ENCODE results near the gene GPR55.
A peak's percentile ranks its signal among the peaks of the same experiment; 100 is the strongest.

GPR55 gene

DNA sequence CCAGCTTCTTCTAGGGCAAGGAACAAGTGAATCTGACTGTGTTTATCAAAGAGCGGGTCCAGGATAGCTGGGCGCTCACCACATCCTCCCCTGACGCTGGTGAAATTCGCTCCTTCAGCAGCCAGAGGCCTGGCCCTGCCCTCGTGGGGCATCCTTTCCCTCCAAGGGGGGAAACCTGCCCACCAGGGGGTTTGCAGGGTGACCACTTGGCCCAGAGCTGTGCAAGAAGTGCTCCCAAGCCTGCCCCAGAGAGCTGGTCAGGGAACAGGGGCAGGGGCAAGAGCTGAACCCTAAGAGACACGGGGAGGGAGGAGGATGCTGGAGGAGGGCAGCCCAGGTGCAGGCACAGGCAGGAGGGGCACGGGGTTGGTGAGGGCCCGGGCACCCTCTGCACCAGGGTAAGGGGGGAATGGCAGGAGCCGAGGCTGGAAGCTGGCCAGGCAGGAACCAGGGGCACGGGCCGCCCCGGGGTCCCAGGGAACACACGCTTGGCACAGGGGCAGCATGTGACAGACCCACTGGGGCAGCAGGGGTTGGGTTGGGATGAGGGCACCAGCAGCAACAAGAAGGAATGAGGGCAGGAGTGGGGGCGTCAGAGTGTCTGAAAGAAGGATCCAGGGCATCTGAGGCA is 2.8 kb upstream of the GPR55 start:
- no peak for DNase-seq (ENCODE audit: low read depth)
- no peak for TF ChIP-seq CTCF (conservative IDR thresholded peaks at IDR 0.05; ENCODE audit: low read depth, low read length)
- H3K4me3 ChIP-seq (ENCODE audit: low read depth, low read length): no peak overlapping the region

DNA sequence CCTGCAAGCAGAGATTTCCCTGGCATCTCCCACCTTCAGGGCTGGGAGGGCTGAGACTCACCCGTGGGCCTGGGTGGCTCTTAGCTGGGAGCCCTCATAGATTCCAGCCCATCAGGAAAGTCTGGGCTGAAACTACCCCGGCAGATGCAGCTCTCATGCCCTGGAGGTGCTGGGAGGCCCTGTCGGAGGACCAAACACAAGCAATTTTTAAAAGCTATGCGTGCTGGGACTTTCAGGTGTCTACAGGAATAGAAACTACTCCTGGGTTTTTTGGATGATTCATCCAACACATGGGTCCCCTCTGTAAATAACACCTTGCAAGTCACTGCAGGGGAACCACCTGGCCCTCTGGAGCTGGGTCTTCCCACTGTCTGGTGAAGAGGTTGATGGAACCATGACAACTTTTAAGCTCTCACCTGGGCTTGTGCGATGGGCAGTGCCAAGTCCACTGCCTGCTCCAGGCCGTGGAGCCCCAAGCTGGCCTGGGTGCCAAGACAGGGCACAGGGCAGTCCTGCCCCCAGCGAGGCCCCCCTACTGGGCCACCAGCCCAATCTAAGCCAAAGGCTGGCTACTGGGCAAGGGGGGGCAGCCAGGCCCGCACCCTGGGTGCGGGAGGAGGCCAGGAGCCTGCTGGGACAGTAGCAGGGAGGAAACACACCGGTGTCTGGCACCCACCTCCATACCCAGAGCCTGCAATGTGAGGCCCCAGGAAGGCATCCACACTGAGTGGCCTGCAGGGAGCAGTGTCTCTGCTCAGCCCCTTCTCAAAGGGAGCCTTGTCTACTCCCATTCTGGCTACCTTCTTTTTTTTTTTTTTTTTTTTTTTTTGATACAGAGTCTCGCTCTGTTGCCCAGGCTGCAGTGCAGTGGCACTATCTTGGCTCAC is 1.1 kb upstream of the GPR55 start:
- H3K4me3 ChIP-seq (ENCODE audit: low read depth, low read length): no peak overlapping the region
- peak; percentile 40 for TF ChIP-seq CTCF (conservative IDR thresholded peaks at IDR 0.05; ENCODE audit: low read depth, low read length)
- DNase-seq (ENCODE audit: low read depth): peak; percentile 13

- no peak for TF ChIP-seq CTCF (conservative IDR thresholded peaks at IDR 0.05; ENCODE audit: low read depth, low read length)
- DNase-seq (ENCODE audit: low read depth): no peak
- H3K4me3 ChIP-seq (ENCODE audit: low read depth, low read length): no peak overlapping the region
Observed at GRCh38 chr2:230925443-230925878, 419 bp upstream of the GPR55 start.

DNA sequence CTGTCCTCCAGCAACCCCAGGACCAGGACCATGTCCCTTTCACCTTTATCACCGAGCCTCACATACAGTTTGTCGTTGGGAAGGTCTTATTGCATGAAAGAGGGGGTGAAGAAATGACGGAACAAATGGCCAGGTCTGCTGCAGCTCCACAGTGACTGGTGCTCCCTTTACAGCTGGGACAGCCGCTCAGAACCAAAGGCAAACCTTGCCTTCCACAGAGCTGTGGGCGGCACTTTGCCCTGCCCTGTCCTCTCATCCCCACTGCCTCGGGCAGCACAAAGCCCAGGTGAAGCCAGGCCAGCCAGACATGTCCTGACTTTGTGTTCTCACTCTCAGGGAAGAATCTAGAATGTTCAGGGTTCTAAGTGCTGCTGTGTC is 961 bp downstream of the GPR55 start:
- DNase-seq (ENCODE audit: low read depth): no peak
- no peak for TF ChIP-seq CTCF (conservative IDR thresholded peaks at IDR 0.05; ENCODE audit: low read depth, low read length)
- no peak overlapping the region for H3K4me3 ChIP-seq (ENCODE audit: low read depth, low read length)

DNA sequence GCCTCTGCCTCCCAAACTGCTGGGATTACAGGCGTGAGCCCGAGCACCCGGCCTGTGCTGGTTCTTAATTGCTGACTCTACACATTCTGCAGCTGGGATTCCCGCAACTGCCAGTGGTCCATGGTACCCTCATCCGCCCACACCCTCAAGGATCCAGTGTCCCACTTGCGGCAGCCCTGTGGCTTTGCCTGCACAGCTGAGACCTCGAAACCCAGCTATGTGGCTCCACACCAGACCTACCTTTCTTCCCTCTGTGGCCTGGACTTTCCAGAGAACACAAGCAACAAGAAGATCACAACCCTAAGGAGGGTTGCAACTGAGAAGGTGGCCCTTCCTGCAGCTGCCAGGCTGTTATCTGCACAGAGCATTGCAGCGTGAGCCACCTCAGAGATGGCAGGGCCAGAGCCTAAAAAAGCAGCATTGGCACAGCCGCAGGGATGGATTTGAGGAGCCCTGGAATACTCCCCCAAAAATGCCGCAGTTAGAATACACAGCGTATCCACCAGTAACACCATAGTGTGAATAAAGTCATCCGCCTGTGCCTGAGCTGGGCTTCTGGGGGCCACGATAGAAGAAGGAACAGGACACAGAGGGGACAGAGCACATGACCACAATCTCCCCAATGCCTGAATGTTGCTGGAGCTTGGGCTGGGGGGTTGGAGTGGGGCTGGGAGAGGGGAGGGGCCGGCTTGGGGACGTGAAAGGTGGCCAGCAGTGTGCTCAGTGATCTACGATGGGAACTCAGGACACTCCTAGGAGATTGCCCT is 1.9 kb downstream of the GPR55 start:
- DNase-seq (ENCODE audit: low read depth): no peak
- no peak overlapping the region for H3K4me3 ChIP-seq (ENCODE audit: low read depth, low read length)
- no peak for TF ChIP-seq CTCF (conservative IDR thresholded peaks at IDR 0.05; ENCODE audit: low read depth, low read length)

DNA sequence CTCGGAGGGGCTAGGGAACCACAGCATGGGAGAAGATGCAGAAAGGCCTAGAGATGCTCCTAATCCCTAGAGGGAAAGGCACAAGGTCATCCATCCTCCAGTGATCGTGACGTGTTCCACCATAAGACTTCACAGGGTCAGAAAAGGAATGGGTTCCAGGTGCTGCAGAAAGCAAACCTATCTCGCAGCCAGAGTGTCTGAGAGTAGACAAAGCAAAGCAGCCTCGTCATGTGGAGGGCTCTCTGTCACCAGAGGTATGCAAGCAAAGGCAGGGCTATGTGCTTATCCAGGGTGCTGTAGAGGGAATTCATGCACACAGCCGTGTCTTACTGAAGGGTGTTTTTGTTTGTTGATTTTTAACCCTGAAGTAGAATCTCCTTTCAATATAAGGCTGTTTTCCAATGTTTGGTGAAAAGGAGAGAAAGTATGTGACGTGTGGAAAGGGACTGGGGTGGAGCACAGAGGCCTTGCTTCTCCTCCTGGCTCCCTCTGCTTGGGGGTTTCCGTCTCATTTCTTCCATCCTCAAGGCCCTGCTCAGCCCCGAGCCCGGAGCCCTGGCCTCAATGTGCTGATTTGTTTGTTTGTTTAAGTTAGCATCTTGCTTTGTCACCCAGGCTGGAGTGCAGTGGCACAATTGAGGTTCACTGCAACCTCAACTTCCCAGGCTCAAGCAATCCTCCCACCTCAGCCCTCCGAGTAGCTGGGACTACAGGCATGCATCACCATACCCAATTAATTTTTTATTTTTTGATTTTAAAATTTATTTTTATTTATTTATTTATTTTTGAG is 3.0 kb downstream of the GPR55 start:
- H3K4me3 ChIP-seq (ENCODE audit: low read depth, low read length): no peak overlapping the region
- no peak for DNase-seq (ENCODE audit: low read depth)
- no peak for TF ChIP-seq CTCF (conservative IDR thresholded peaks at IDR 0.05; ENCODE audit: low read depth, low read length)
